GM12874 (cell line): ENCODE measurements around the gene BABAM2.

ENCODE experiments used
- CTCF ChIP-seq: IDR thresholded peaks from 2 replicates; pipeline ENCODE4 v1.5.1; 2011; ENCODE audit warnings: low read depth, mild to moderate bottlenecking, control low read depth, low read length, moderate library complexity; ENCODE audit not compliant: insufficient read depth

Gene BABAM2

GRCh38 chr2:28201671-28202180, 311.2 kb downstream of the BABAM2 start:
- TF ChIP-seq CTCF = no peak

DNA sequence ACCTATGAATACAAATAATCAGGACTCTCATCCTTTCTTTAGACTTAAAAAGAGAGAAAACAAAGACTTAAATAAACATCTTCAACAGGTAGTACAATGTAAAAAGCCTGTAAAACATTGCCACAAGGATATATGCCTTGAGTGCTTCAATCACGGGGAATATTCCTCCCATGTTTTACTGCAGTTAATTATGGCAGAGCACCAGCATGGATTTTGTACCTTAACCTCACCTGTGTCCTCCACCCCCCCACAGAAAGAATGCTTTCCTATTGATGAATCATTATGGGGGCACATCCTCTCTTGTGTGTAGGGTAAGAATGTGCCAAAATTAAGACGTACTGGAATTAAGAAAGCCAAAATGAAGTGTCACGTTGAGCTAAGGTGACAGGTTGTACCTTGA, 312.2 kb downstream of the BABAM2 start:
- TF ChIP-seq CTCF = no peak

GRCh38 chr2:28206762-28207161, 316.2 kb downstream of the BABAM2 start:
- no peak for TF ChIP-seq CTCF

DNA sequence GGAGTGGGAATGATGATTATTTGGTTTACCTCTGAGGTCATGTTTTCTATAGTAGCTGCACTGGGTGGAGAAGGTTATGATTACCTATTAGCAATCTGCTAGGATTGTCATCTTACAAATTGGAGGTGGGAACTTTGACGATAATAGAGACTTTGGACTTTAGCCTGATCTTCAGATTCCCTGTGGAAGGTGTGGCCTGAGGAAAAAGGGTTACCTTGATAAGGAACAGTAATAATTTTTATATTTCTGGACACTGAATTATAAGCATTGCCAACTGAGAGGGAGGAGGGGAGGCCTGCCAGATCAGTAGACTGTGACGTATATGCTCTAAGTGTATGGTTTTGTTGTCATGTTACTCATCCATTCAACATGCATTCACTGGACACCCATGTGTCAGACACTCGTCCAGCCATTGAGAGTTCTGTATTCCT, 318.7 kb downstream of the BABAM2 start:
- no peak for TF ChIP-seq CTCF

DNA sequence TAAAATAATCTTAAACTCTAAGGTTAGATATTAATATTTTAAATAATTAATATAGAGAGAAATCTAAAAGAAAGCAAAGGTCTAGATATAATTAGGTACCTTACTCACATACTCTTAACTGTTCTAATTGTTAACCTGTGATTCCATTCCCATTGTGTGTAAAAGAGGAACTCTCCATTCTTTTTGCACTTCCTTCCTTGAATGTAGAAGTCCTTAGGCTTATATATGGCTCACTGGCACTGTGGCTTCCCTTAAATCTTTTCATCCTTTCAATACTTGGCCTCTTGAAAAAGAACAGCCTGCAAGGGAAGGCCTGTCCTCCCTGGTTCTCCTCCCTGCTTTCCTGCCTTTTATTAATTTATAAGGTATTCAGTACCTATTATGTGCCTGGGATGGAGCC, 319.3 kb downstream of the BABAM2 start:
- TF ChIP-seq CTCF = no peak

DNA sequence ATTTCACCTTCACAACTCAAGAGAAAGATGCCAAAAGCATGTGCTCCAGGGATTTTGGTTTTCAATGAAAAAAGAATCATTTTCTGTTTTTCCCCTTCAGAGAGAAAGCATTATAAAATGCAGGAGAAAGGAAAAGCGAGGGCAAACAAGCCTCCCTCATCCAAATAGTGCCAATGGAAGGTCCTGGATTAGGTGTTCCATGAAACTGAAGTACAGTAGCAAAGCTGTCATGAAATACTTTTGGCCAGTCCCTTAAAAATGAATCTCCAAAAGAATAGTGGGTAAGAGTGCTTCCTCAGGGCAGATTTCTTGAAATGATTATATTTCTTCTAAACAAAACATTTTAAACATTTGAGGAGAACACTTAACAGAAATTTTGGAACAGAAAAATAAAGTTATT, 320.0 kb downstream of the BABAM2 start:
- no peak for TF ChIP-seq CTCF

GRCh38 chr2:28216331-28216730, 325.8 kb downstream of the BABAM2 start:
- TF ChIP-seq CTCF = no peak
